Stomach (tissue), 4 donors: ENCODE data around the gene ATP6V1B1.

Experiments
- EP300 ChIP-seq: sonication (generic); formaldehyde crosslinking; IDR thresholded peaks from one replicate; pipeline ENCODE4 v1.6.1; 2017; ENCODE audit warnings: antibody characterized with exemption
- POLR2A ChIP-seq, 4 donors: fragments of 450-650 bp; IDR thresholded peaks; one replicate each; pipeline ENCODE4 v1.6.1; 2016; ENCODE audit warnings: antibody characterized with exemption in 4 of 4, control low read depth in 2 of 4, mild to moderate bottlenecking in 1 of 4, moderate library complexity in 1 of 4
- POLR2AphosphoS5 ChIP-seq, 3 donors: sonication (generic); formaldehyde crosslinking; IDR thresholded peaks; one replicate each; pipeline ENCODE4 v1.6.1; 2016; ENCODE audit warnings: antibody characterized with exemption in 3 of 3
- TF ChIP-seq, protein P1 (sequence below), 7 experiments: fragments of 450-650 bp in 4 of 7; fragments of 200-600 bp in 3 of 7; sonication (generic) in 3 of 7; IDR thresholded peaks; one replicate each; pipeline ENCODE4 v1.5.1; 2016 to 2019; ENCODE audit warnings: antibody characterized with exemption in 7 of 7, control low read depth in 2 of 7, mild to moderate bottlenecking in 1 of 7

DNA sequence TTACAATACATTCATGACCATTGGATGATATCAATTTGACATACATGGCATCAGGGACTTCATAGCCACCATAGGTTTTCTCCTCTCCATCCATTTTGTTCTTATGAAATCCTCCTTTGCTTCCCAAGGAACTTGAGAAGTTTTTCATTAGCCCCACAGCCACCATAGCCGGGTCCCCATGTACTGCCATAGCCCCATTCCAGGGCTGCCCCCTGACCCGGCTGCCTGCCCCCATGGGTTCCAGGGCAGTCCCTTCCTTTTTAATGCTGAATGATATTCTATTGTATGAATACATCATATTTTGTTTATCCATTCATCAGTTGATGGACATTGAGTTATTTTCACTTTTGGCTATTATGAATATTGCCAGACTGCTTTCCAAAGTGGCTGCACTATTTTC, 20.4 kb downstream of the ATP6V1B1 start:
- TF ChIP-seq, protein P1, sequence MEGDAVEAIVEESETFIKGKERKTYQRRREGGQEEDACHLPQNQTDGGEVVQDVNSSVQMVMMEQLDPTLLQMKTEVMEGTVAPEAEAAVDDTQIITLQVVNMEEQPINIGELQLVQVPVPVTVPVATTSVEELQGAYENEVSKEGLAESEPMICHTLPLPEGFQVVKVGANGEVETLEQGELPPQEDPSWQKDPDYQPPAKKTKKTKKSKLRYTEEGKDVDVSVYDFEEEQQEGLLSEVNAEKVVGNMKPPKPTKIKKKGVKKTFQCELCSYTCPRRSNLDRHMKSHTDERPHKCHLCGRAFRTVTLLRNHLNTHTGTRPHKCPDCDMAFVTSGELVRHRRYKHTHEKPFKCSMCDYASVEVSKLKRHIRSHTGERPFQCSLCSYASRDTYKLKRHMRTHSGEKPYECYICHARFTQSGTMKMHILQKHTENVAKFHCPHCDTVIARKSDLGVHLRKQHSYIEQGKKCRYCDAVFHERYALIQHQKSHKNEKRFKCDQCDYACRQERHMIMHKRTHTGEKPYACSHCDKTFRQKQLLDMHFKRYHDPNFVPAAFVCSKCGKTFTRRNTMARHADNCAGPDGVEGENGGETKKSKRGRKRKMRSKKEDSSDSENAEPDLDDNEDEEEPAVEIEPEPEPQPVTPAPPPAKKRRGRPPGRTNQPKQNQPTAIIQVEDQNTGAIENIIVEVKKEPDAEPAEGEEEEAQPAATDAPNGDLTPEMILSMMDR (IDR thresholded peaks at IDR 0.05) = no peak
- TF ChIP-seq POLR2AphosphoS5 (IDR thresholded peaks at IDR 0.05) (no peak), POLR2A (IDR thresholded peaks at IDR 0.05) (no peak), EP300 (no peak)
